NCI-H446 treated with DMSO at 0.1 percent for 48 hours (cell line): ENCODE results near the gene PPP2R1A.
"Not testable (repeated sequence)": the region's sequence is repeated elsewhere in the genome, so short reads cannot be mapped to it uniquely, and the experiment has no call there.

ENCODE experiments used
- DNase-seq: peaks from one replicate; lab custom pipeline; 2025; lab: John Stamatoyannopoulos, UW

Gene PPP2R1A

GRCh38 chr19:52200755-52201391, 11.0 kb downstream of the PPP2R1A start:
- not testable (repeated sequence) for DNase-seq

DNA sequence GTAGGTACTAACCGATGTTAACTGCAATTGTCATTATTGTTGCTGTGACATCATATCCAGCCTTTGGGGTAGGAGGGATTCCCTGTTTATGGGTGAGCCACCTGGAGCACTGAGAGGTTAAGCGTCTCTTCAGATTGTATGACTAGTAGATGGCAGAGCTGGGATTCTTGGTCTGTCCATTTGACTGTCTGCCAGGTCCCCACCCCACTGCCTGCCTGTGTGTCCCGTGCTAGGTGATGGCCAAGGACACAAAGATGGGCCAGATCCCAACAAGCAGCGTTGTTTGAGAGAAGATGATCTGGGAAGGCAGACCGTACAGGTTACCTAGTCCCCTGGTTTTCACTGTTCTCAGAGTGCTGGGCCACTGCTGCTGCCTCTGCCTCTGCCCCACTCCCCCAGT, 16.6 kb downstream of the PPP2R1A start:
- no peak for DNase-seq

DNA sequence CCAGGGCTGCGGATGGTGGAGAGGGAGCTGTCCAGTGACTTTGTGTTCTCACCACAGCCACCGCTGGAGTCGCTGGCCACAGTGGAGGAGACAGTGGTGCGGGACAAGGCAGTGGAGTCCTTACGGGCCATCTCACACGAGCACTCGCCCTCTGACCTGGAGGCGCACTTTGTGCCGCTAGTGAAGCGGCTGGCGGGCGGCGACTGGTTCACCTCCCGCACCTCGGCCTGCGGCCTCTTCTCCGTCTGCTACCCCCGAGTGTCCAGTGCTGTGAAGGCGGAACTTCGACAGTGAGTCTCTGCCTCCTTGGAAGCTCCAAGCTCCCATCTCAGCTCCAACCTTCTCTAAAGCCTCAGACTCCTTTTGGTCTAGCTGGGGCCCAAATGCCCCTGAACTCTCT, 21.4 kb downstream of the PPP2R1A start:
- DNase-seq: no peak

- no peak for DNase-seq
Observed at GRCh38 chr19:52211926-52212571, 22.2 kb downstream of the PPP2R1A start.

DNA sequence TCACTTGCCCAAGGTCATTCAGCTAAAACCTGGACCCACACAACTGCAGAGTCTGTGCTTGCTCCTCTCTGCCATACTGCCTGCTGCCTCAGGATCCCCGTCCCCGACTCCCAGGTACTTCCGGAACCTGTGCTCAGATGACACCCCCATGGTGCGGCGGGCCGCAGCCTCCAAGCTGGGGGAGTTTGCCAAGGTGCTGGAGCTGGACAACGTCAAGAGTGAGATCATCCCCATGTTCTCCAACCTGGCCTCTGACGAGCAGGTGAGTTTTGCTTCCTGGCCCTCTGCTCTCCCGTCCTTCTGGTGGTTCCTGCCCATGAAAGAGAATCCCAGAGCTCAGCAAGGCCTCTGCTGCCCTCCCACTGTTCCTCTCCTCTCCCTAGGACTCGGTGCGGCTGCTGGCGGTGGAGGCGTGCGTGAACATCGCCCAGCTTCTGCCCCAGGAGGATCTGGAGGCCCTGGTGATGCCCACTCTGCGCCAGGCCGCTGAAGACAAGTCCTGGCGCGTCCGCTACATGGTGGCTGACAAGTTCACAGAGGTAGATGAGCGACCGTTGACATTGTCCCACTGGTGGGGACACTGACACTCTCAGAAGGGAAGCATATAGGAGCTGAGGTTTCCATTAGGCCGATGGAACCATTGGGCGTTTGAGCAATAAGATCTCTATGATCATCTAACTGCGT, 22.9 kb downstream of the PPP2R1A start:
- DNase-seq: no peak

DNA sequence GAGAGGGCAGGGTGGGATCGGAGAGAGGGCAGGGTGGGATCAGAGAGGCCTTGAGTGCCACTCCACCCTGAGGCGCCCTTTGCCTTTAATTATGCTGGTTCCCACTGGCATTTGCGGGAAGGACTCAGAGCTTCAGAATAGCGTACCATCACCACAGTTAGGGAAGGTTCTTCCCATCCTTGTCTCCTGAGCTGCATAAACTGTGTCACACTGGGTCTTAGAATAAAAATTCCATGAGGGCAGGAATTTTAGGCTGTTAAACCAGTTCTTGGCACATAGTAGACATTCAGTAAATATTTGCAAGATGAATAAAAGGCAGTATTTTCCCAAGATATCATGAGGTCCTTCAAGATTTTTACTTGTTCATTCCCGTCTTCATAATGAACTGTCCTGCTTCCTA, 24.4 kb downstream of the PPP2R1A start:
- no peak for DNase-seq

DNA sequence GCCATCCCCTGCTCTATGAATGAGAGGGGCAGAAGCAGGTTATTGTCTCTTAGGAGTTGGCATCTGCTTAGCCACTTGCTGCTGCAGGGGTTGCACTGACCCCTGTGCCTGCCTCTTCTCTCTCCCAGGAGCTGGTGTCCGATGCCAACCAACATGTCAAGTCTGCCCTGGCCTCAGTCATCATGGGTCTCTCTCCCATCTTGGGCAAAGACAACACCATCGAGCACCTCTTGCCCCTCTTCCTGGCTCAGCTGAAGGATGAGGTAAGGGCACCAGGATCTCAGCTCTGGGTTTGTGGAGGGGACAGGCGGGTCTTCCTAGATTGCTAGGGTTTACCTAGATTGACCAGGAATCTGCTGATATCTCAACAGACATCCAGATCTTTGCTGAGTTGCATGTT, 26.5 kb downstream of the PPP2R1A start:
- DNase-seq: no peak

DNA sequence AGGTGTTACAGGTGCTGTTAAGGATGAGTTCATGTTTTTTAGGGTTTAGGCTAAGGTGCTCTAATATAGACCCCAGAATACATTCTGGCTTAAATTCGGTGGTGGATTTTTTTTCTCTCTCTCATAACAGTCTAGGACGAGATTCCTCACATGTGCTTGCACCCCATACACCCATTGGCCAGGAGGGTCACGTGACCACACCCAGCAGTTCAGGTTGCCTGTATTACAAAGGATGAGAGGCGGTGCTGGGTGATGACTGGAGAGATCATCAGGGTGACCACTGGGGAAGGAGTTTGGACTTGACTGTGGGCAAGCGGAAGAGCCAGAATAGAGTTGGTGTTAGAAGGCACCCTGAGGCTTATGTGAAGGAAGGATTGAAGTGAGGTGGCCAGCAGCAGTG, 27.7 kb downstream of the PPP2R1A start:
- DNase-seq: no peak

GRCh38 chr19:52219611-52220010, 29.8 kb downstream of the PPP2R1A start:
- no peak for DNase-seq

- no peak for DNase-seq
Observed at GRCh38 chr19:52221031-52221430, 31.2 kb downstream of the PPP2R1A start.

DNA sequence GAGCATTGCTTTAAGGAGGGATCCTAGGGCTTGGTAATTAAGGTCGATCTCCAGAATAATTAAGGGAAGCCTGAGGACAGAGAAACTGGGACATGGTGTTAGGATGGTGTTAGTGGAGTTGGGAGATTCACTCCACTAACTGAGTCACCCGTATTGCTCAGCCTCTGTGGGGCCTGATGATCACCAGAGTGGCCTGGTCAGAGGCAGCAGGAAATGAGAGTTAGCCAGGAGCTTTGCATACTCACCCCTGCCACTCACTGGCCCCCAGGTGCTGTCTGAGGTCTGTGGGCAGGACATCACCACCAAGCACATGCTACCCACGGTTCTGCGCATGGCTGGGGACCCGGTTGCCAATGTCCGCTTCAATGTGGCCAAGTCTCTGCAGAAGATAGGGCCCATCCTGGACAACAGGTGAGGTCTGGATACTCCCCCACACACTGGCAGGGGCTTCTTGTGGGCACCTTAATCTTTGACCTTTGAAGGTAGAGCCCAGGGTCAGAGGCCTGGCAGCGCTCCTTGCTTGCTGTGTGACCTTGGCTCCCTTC, 32.1 kb downstream of the PPP2R1A start:
- no peak for DNase-seq

- no peak for DNase-seq
Observed at GRCh38 chr19:52224211-52224610, 34.4 kb downstream of the PPP2R1A start.

DNA sequence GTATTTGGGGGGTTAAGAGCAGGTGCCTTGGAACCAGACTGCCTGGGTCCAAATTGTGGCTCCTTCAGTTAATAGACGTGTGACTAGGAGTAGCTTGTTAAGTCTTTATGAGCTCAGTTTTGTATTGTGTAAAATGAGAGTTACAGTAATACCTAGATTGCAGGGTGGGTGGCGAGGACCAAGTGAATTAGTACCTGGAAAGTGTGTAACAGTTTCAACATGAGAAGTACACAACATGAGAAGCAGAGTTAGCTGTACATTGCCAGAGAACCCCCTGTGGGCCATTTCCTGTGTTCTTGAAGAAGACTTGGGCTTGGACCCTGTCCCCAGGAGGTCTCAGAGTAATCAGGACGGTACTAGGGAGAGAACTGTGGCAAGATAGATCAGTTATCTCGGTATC, 36.8 kb downstream of the PPP2R1A start:
- DNase-seq: no peak

DNA sequence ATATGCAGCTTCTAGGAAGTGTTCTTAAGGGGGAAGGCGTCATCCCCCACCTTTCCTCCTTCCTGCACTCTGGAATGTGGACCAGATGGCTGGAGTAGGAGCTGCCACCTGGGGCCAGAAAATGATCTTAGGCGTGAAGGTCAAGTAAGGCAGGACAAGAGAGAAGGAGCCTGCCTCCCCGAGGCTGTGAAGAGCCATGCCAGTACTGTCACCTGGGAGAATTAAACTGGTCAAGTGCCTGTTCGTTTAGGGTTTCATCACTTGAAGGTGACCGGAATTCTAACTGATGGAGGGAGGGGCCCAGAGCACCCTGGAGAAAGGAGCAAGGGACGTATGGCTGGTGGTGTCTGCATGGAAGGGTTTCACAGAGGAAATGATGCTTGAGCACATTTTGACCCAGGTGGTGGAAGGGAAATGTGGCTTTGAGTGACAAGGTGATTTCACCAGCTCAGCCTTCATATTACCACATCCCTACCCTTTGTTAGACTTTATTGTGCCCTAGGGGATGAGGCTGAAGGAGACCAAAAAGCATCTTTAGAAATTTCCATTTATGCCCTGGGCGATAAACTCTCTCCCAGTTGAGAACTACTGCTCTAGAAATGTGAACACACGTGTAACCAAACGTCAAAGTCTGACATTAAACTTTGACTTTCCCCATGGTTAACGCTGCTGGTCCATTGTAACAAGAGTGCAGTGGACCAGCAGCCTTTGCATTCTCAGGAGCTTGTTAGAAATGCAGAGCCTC, 37.5 kb downstream of the PPP2R1A start:
- DNase-seq: no peak

- no peak for DNase-seq
Observed at GRCh38 chr19:52227980-52228379, 38.1 kb downstream of the PPP2R1A start.

DNA sequence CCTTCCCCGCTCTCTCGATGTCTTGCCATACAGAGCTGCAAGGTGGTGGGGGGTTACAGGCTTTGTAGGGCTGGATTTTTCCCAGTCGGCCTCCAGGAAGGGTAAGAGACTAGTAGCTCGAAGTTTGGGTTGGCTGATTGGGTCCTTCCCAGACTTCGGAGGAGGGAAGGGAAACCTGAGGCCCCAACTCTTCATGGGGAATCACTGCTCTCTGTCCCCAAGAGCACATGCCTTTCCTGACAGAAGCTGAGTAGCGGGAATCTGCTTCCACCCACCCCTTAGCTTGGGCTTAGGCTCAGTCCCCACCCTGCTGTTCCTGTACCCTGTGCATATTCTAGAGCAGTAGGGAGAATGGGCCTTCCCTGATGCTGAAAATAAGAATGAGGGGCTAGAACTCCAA, 39.7 kb downstream of the PPP2R1A start:
- DNase-seq: no peak

- no peak for DNase-seq
Observed at GRCh38 chr19:52230685-52231084, 40.8 kb downstream of the PPP2R1A start.

DNA sequence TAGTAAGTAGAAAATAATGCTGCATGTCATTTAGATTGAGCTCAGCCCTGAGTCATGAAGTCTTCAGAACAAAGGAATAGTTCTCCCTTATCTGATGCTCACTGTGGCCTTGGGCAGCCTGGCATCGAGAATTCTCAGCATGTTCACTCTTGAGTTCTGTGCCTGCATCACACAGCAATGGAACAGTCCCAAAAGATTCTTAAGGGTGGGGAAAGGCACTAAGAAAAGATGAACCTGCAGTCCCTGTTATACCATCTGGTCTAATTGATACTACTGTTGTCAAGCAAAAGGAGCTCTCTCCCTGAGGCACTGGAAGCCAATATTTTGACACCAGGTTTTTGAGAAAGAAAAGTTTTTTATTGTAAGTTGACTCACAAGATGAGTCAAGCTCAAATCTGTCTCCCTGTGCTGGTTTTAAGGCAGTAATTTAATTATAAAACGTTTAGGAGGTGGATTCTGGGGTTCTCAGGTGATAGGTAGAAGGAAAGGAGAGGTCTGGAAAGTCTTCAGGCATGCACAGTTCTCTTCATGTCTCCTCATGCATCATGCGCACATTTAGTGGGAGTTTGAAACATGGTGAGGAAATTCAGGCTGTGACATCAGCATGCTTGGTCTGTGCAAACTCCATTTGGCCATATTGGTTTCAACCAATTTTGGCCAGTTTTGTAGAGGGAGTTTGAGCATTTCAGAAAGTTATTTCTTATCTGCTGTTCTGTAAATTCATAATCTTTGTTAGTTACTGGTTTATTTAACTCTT, 41.5 kb downstream of the PPP2R1A start:
- DNase-seq: no peak

GRCh38 chr19:52234406-52234805, 44.6 kb downstream of the PPP2R1A start:
- no peak for DNase-seq

GRCh38 chr19:52237197-52237596, 47.3 kb downstream of the PPP2R1A start:
- no peak for DNase-seq

GRCh38 chr19:52237771-52238400, 48.0 kb downstream of the PPP2R1A start:
- DNase-seq: no peak
